GM19372 (cell line): Measurements from ENCODE around the gene FOXP1.
A peak's percentile ranks its signal among the peaks of the same experiment; 100 is the strongest.

ENCODE experiments used
- ATAC-seq: cut with Tn5 transposase; IDR thresholded peaks from one replicate; pipeline ENCODE4 v1.9.1; 2021; ENCODE audit warnings: mild to moderate bottlenecking, low read depth, moderate library complexity; ENCODE audit not compliant: unreplicated experiment

Gene FOXP1

GRCh38 chr3:71458895-71459294 lies 124.6 kb downstream of the FOXP1 start:
- no peak for ATAC-seq

GRCh38 chr3:71456826-71457225 lies 126.7 kb downstream of the FOXP1 start:
- no peak for ATAC-seq

- no peak for ATAC-seq
Observed at GRCh38 chr3:71456156-71456555, 127.4 kb downstream of the FOXP1 start.

DNA sequence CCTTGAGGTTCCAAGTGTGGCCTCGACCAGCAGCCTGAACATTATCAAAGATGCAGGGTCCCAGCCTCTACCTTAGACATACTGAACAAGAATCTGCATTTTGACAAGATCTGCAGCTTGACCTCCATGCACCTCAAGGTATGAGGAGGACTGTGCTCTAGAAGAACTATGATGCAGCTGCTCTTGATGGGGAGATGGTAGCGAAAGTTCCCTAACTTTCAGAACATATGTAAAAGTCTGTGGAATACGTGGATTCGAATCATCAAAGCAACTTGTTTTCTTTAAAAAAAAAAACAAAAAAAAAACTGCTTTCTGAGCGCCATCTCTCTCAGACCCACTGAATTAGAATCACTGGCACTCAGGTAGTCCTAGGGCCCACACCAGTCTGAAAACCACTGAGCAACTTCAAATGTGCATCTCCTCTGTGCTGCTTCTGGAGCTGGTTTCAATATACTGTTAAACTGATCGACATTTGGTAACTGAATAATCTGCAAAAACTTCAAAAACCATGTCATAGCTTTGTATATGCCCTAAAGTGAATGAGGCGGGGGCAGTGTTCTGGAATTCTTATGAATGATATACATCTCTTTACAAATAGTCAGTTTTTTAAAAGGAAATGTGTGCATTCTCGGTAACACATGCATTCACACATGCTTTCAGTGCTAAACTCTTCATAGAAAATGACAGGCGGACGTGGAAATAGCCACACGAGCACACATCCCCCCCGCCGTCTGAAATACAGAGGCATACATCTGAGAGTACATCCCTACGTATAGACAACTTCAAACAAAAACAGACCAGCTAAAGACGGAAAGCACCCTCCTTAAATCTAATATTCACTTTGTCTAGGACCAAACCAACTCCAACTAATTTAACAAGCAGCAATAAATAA lies 128.8 kb downstream of the FOXP1 start:
- no peak for ATAC-seq

DNA sequence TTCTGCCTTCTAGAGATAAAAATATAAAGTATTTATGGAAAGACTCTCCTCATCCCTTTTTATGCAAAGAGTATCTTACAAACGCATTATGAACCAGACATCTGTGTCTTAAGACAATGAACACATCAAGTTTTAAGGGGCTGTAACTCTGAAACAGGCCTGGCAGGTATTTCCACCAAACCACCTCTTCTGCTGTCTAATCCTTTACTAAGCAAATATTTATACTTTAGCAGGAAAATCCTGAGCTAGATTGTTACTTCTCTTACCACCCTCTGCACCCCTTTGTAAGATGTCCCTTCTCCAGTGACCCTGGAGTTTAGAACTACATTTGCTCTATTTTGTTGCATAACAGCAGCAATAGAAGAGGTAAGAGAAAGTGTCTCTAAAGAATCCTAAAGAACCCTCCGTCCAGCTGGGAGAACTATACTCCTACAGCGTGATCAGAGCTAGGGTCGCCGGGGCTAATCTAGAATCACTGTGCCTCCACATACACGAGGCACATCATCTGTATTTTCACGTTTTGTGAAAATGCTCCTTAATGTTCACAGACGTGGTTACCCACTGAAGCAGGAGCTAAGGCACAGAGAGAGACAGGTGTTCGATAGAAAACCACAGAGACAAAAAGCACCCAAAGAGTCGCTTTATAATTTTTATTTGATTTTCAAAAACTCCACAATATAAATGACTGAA lies 129.6 kb downstream of the FOXP1 start:
- ATAC-seq: no peak

GRCh38 chr3:71453319-71453718 lies 130.2 kb downstream of the FOXP1 start:
- ATAC-seq: no peak

DNA sequence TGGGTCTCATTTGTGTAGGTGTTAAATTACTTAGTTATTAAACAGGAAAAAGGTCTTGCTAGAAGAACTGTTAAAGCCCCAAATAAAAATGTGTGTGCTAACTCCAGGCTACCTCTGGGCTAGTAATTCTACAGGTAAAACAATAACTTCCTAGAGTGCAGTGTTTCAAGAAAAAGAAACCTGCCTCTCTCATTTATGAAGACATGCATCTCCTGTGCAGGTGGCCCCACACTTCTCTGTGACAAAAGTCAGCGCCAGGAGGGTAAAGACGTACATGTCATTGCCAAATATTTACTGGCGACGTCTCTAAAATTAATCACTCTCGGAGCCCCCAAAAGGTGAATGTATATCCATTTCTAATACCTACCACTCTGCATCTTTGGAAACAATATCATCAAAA lies 131.7 kb downstream of the FOXP1 start:
- ATAC-seq: no peak

DNA sequence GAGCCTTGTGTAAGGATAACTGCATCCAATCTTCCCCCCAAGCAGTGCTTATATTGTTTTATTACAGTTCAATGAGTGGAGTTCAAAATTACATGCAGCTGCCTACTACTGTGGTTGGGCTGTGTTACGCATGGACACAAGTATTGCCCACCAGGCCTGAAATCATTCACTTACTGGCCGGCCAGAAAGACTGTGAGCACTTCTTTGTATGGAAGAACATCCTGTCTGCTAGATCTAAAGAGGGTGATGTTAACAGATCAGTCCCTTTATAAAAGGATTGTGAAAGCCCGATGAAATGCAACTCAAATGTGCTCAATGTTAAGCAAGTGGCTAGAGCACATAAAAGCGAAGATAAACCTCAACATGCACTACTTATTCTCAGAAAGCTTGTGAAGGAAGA lies 132.5 kb downstream of the FOXP1 start:
- ATAC-seq: no peak

DNA sequence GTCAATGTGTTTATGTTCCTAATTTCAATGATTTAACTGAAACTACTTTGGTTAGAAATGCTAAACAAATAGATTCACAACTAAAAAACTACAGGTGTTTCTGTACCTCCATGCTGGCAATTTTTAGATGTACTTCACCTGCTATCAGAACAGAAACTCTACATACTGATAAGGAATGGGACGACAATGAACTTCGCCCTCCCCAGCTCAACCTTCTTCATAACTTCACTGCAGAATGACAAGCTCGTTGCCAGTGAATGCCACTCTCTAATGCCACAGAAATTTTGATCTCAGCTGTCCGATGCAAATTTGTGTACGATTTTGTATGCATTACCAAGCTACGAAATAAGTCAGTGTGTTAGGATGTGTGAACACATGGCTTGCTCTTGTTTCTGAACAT lies 133.4 kb downstream of the FOXP1 start:
- no peak for ATAC-seq

DNA sequence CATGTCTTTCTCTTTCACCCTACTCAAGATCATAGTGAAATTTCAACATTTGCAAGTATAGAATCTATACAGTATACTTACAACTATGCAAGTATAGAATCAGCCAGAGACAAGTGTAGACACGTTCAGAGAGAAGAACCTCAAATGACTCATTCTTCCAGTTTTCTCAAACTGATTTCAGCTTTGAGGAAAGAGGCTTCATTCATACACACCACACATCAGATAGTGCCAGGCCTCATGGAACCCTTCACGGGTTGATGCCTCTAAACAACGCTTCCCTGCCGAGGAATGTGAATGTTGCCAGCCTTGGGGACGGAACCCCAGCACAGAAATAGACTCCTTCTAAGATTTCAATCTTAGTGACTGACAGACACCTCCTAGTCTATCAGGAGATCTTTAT lies 135.7 kb downstream of the FOXP1 start:
- ATAC-seq: no peak

GRCh38 chr3:71447197-71447596 lies 136.3 kb downstream of the FOXP1 start:
- ATAC-seq: no peak

- ATAC-seq: no peak
Observed at GRCh38 chr3:71446734-71447133, 136.8 kb downstream of the FOXP1 start.

DNA sequence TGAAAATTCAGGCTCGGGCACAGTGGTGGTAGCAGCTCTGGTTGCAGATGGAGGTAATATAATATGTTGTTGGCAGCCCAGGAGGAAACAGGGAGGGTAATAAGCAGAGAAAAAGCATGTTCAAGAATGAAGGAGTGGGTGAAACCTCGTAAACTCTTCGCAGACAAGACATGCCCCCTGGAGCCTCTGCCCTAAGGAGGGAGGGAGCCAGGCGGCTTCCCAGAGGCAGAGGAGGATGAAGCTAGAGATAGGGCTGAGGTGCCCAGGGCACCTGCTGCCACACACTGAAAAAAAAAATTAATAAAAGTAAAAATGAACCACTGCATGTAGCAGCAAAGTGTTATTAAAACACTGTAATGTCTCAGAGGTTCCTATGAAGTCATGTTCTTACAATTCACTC lies 137.3 kb downstream of the FOXP1 start:
- no peak for ATAC-seq

DNA sequence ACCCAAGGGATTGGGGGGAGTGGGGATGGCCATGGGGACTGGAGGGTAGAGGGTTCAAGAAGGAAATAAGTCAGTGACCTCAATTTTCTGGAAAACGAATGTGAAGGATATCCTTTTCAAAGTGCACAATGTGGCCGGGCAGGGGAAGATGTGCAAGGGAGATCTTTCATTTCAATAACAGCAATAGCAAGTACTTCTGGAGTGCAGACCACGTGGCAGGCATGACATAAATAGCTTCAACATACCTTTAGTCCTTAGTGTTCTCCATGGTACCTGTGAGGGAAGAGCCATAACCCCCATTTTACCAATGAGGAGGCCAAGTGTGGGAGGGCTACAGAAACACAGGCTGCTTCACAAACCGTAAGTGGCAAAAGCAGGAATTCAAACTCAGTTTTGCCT lies 138.7 kb downstream of the FOXP1 start:
- ATAC-seq: no peak

GRCh38 chr3:71444028-71444860 lies 139.3 kb downstream of the FOXP1 start:
- peak; percentile 82 for ATAC-seq

DNA sequence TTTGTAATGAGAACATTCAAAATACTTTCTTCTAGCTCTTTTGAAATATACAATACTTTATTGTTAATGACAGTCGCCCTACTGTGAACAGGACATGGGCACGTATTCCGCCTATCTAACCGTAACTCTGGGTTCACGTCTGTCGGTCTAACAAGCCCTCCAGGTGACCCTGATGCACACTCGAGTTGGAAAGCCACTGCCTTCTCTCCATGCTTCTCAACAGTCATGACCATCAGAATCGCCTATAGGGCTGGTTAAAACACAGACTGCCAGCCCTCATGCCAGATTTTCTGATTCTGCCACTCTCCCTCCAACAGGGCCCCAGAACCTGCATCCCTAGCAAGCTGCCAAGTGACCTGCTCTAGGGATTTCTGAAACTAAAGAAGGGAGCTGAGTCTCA lies 140.2 kb downstream of the FOXP1 start:
- ATAC-seq: no peak

DNA sequence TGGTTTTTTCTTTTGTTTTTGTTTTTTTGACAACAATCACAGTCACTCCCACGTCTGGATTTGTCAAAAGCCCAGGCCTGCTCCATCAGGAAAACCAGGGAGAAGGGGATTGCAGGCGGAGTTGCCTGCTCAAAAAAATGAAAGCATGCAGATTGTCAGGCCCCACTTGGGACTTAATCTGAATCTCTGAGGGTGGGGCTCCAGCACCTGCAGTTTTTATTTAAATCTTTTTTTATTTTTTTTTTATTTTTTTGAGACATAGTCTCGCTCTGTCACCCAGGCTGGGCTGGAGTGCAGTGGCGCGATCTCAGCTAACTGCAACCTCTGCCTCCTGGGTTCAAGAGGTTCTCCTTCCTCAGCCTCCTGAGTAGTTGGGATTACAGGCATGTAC lies 140.9 kb downstream of the FOXP1 start:
- no peak for ATAC-seq

DNA sequence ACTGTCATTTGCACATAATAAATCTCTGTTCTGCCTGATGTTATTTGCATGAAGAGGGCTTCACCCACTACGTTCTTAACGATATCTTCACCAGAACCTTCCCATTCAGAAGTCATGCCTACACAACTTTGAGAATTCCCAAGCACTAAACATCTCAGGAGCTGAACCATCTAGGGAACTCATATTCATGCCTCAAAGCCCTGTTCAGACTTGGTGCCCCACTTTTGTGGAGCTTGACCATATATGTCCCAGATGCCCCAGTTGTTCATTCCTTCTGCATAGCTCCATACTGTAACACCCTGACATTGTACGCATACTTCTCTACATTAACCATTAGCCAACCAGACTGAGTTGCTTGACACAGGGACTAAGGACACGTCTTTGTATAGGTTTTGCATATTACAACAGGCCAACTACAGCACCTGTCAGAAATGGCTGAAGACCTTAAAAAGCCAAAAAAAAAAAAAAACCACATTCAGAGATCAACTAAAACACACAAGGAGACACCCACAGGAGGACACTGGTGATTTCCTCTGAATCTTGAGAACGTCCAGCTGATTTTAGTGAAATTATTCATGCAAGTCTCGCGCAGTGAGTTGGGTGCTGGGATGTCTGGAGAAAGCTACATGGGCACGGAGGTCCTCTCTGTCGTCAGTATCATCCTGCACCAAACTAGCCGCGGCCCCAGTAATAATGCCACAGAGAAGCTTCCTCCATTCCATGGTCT lies 141.4 kb downstream of the FOXP1 start:
- ATAC-seq: no peak

DNA sequence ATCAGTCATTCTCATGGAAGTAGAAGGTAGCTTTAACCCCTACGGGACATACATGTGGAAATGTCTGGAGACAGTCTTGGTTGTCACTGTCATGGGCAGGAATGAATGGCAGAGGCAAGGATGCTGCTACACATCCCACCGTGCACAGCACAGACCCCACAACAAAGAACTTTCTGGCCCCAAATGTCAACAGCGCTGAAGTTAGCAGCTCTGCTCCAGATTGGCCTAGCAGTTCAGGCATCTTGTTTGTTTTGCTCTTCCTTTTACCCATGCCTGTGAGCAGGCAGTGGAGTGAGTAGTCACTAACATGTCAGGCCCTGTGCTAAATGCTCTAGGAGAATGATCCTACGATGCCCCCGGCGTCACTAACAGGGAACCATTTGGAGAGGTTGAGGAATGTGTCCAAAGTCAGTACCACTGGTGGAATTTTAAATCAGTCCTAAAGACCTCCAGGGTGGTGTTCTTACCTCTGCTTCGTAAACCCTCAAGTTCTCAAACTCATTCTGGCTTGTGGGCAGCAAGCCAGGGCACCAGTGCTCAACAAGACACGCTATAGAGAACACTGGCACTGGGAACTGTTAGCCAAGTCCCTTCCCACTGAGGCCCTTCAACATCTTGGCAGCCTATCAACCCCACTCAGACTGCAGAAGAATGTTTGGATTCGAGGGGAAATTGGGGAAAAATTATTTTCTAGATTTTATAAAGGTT lies 142.2 kb downstream of the FOXP1 start:
- no peak for ATAC-seq

DNA sequence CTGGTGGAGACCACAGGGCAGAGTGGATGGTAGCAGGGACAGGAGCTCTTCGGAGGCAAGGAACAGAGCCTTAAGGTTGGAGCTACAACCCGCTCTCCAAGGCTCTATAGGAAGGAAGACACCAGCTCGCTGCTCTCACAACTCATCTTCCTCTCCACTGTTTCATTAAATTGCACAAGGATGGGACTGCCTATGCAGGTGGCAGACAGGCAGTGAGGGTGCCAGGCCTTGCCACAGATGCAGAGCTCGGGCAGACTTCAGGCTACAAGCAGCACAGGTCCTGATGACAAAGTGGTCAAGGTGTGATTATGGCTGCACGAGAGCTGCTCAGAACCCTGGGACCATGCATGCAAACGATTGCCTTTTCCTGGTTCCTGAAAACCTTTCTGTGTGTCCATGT lies 144.6 kb downstream of the FOXP1 start:
- ATAC-seq: no peak
